Vagina (tissue), 2 donors: ENCODE measurements around the gene DIO3. TPM values are rescaled to one million over a fixed set of nuclear protein-coding genes. Genes with fewer than 3 reads are reported as not detected.

Experiments
- DNase-seq, 2 donors: peaks; one replicate each; pipeline ENCODE4 v3.0.0-alpha.2; 2017; ENCODE audit errors: extremely low spot score in 2 of 2
- H3K27ac ChIP-seq: fragments of 200-600 bp; sonication (generic); one replicate; pipeline ENCODE4 v1.5.1; 2019
- H3K27me3 ChIP-seq: fragments of 200-600 bp; sonication (generic); one replicate; pipeline ENCODE4 v1.5.1; 2019
- H3K36me3 ChIP-seq, 2 donors: fragments of 200-600 bp; sonication (generic); one replicate each; pipeline ENCODE4 v1.5.1; 2017 to 2019
- H3K4me1 ChIP-seq: fragments of 200-600 bp; sonication (generic); one replicate; pipeline ENCODE4 v1.5.1; 2019
- H3K4me3 ChIP-seq, 2 donors: fragments of 200-600 bp; sonication (generic); 1 replicate in 1 of 2; 2 replicates in 1 of 2; pipeline ENCODE4 v1.5.1; 2016 to 2019
- H3K9me3 ChIP-seq: fragments of 200-600 bp; sonication (generic); one replicate; pipeline ENCODE4 v1.5.1; 2019
- POLR2A ChIP-seq, 2 donors: fragments of 450-650 bp; IDR thresholded peaks; one replicate each; pipeline ENCODE4 v1.6.1; 2017; ENCODE audit warnings: antibody characterized with exemption in 2 of 2, mild to moderate bottlenecking in 2 of 2, moderate library complexity in 2 of 2
- POLR2AphosphoS5 ChIP-seq, 2 donors: sonication (generic); formaldehyde crosslinking; IDR thresholded peaks; one replicate each; pipeline ENCODE4 v1.9.0; 2017; ENCODE audit warnings: antibody characterized with exemption in 2 of 2, mild to moderate bottlenecking in 2 of 2, low read depth in 1 of 2; ENCODE audit not compliant: insufficient read depth in 1 of 2
- intact Hi-C: fragments of 100-400 bp; cut with DNase I; formaldehyde crosslinking; loops from one replicate; pipeline ENCODE4 v1.15.1; 2023
- total RNA-seq: library from RNA; depleted of rRNA; stranded (reverse); fragments of >200 nt; gene quantifications from one replicate; pipeline ENCODE4 v1.2.3, GENCODE V29; 2016
- TF ChIP-seq, protein P1 (sequence below), 3 experiments: fragments of 450-650 bp in 2 of 3; fragments of 200-600 bp in 1 of 3; sonication (generic) in 1 of 3; IDR thresholded peaks; one replicate each; pipeline ENCODE4 v1.5.1; 2017 to 2019; ENCODE audit warnings: antibody characterized with exemption in 3 of 3, mild to moderate bottlenecking in 2 of 3, moderate library complexity in 2 of 3

DIO3 gene
- total RNA-seq, 1 donor from 2014 or later, result 52.1 TPM

DNA sequence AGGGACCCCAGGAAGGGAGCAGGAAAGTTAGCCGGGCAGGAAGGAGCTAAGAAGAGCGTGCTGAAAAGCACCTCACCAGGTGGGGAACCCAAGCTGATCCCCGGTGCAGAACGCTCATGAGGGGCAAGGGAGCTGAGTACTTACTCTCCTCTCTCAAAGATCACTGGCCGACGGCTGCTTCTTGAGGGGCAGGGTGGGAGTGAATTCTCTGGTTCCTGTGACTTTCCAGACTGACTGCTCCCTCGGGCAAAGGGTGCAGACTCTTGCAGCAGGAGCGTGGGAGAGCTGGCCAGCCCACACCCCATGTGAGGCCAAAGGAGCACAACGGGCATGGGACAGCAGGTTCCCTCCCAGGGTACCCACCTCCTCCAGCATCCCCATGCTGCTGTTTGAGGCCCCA, 44.9 kb upstream of the DIO3 start:
- H3K9me3 ChIP-seq, result no peaks in the 10 kb centered on the region
- no peak for DNase-seq
- no peak overlapping the region for H3K4me3 ChIP-seq
- no peak overlapping the region for H3K27ac ChIP-seq
- peaks cover 40% of the 10 kb centered on the region for H3K4me1 ChIP-seq
- H3K27me3 ChIP-seq, result no peaks in the 10 kb centered on the region
- no peaks in the 10 kb centered on the region for H3K36me3 ChIP-seq
- intact Hi-C loops, result no loop called here
- no peak for TF ChIP-seq POLR2AphosphoS5 (IDR thresholded peaks at IDR 0.05; ENCODE audit: insufficient read depth in 1 of 2, low read depth in 1 of 2)
- TF ChIP-seq POLR2A (IDR thresholded peaks at IDR 0.05), result no peak
- TF ChIP-seq, protein P1, sequence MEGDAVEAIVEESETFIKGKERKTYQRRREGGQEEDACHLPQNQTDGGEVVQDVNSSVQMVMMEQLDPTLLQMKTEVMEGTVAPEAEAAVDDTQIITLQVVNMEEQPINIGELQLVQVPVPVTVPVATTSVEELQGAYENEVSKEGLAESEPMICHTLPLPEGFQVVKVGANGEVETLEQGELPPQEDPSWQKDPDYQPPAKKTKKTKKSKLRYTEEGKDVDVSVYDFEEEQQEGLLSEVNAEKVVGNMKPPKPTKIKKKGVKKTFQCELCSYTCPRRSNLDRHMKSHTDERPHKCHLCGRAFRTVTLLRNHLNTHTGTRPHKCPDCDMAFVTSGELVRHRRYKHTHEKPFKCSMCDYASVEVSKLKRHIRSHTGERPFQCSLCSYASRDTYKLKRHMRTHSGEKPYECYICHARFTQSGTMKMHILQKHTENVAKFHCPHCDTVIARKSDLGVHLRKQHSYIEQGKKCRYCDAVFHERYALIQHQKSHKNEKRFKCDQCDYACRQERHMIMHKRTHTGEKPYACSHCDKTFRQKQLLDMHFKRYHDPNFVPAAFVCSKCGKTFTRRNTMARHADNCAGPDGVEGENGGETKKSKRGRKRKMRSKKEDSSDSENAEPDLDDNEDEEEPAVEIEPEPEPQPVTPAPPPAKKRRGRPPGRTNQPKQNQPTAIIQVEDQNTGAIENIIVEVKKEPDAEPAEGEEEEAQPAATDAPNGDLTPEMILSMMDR (IDR thresholded peaks at IDR 0.05), result no peak

DNA sequence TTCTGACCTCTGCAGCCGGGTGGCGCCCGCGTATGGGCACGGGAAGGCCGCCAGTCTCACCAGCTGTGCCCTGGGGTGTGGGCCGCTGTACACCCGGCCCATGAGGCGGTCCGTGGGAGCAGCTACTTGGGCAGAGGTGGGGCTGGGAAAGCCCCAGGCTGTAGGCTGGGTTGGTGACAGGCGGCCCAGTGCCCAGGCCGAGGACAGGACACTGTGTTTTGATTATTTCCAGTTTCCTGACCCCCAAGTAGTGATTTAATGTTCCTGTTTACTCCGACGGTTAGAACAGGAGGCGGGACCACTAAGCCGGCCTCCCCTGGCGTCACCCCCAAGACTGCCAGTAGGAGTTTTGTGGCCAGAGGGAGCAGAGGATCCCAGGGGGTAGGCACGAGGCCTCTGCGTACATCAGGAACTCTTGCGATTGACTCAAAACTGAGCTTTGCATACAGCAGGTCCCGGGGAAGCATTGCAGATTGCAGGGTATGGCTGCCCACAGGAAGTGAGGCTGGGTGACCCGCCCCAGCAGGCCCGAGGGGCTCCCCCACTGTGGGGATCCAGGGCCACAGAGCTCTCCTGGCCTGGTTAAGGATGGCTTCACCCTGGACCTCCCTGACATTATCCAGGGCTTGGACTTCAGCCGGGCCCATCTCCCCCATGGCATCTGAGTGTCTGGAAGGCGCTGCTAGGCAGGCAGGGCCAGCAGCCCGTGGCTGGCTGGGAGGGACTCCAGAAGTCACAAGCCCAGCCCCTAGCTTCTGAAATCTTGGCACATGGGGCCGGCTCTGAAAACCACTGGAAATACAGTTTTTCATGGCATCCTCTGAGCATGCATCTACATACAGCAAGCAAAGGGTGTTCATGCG, 42.5 kb upstream of the DIO3 start:
- TF ChIP-seq POLR2AphosphoS5 (IDR thresholded peaks at IDR 0.05; ENCODE audit: insufficient read depth in 1 of 2, low read depth in 1 of 2), result peak; percentile 46 to 82
- TF ChIP-seq POLR2A (IDR thresholded peaks at IDR 0.05), result no peak
- H3K4me1 ChIP-seq, result peaks cover 48% of the 10 kb centered on the region
- H3K27ac ChIP-seq, result peak overlapping the region; percentile 86
- H3K9me3 ChIP-seq, result no peaks in the 10 kb centered on the region
- DNase-seq, result peak in 1 of 2 donors; percentile 92
- H3K36me3 ChIP-seq, result no peaks in the 10 kb centered on the region
- no peak overlapping the region for H3K4me3 ChIP-seq
- intact Hi-C loops, result no loop called here
- no peaks in the 10 kb centered on the region for H3K27me3 ChIP-seq

DNA sequence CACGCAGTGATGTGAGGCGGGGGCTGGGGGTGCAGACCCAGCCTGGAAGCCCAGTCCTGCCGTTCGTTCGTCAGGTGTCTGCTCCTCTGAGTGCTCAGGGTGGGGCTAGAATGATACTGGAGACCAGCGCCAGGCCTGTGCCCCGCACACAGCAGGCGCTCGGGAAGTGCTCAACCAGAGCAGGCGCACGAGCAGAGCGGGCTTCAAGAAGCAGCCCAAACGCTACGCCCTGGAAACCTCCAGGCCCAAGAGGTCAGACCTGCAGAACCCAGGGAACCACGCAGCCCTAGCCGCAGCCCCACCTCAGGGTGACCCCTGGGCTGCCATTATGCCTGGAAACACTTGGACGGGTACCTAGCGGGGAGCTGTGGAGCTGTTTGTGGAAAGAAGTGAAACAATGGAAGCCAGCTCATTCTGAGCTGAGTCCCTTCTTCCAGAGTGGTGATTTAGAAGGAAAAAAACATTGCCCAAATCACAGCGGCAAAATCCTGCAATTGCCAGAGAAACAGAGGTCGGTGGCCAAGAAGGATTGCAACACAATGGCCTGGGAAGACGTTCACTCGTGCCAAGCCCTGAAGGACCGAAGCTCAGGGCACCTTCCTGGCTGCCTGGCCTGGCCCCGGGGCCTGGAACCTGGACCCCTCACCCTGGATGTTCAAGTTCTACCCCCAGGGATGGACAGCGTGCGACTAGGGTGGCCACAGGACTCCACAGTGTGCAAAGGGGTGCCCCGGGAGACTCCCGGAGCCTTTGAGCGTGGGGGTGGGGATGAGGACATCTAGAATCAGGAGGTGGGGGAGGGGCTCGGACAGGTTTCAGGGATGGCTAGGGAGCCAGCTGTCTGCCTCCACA, 40.4 kb upstream of the DIO3 start:
- Histone ChIP-seq H3K36me3 (no peaks in the 10 kb centered on the region), H3K27me3 (no peaks in the 10 kb centered on the region), H3K27ac (peak overlapping the region; percentile 86), H3K9me3 (no peaks in the 10 kb centered on the region), H3K4me1 (peaks cover 48% of the 10 kb centered on the region), H3K4me3 (no peak overlapping the region)
- peak in 1 of 2 donors; percentile 67 for TF ChIP-seq POLR2AphosphoS5 (IDR thresholded peaks at IDR 0.05; ENCODE audit: insufficient read depth in 1 of 2, low read depth in 1 of 2)
- TF ChIP-seq POLR2A (IDR thresholded peaks at IDR 0.05), result no peak
- intact Hi-C loops, result no loop called here
- peak in 1 of 2 donors; percentile 91 for DNase-seq

DNA sequence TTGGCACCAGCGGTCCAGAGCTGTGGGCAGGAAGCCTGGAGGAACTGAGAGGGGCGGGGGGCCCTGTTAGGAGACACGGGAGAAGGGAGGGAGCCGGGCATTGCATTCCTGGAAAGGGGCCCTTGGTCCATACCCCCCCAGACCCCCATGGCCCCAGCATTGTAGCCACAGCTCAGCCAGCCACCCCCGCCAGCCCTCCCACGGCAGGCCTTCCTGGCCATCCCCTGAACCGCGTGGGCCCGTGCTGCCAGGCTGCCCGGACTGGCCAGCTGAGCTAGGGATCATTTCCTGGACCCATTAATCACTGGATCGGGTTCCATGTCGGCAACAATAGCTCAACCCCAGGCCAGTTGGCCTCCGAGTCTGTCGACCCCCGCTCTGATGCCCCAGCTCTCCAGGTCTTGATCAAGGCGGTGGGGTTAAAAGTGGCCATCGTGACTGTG, 39.8 kb upstream of the DIO3 start:
- Histone ChIP-seq H3K27ac (peak overlapping the region; percentile 86), H3K4me1 (peaks cover 48% of the 10 kb centered on the region), H3K27me3 (no peaks in the 10 kb centered on the region), H3K4me3 (no peak overlapping the region), H3K36me3 (no peaks in the 10 kb centered on the region), H3K9me3 (no peaks in the 10 kb centered on the region)
- TF ChIP-seq POLR2A (IDR thresholded peaks at IDR 0.05) (no peak), POLR2AphosphoS5 (IDR thresholded peaks at IDR 0.05; ENCODE audit: insufficient read depth in 1 of 2, low read depth in 1 of 2) (no peak)
- TF ChIP-seq, protein P1 (IDR thresholded peaks at IDR 0.05), result no peak
- intact Hi-C loops, result no loop called here
- DNase-seq, result no peak

DNA sequence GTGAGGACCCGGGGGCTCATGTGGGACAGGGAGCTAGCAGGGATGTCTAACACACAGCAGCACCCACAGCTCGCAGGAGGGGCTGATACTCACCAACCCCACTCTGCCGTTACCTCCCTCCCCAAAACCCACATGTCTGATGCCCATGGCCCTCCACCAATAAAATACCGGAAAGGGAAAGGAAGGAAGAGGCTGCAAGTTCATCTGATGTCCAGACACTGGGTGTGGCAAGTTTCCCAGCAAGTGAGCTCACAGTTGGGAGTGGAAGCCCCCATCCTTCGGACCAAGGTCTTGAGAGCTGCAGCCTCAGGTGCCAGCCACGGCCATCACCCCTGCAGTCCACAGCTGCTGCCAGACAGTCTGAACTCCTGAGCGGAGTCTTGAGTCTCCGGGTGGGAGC, 39.3 kb upstream of the DIO3 start:
- Histone ChIP-seq H3K36me3 (no peaks in the 10 kb centered on the region), H3K4me1 (peaks cover 48% of the 10 kb centered on the region), H3K4me3 (no peak overlapping the region), H3K9me3 (no peaks in the 10 kb centered on the region), H3K27ac (no peak overlapping the region), H3K27me3 (no peaks in the 10 kb centered on the region)
- DNase-seq, result no peak
- intact Hi-C loops, result no loop called here
- no peak for TF ChIP-seq POLR2AphosphoS5 (IDR thresholded peaks at IDR 0.05; ENCODE audit: insufficient read depth in 1 of 2, low read depth in 1 of 2)
- no peak for TF ChIP-seq POLR2A (IDR thresholded peaks at IDR 0.05)
- TF ChIP-seq, protein P1 (IDR thresholded peaks at IDR 0.05), result no peak
